HG02642 (cell line): ENCODE results near the gene MAD1L1.

Experiments used
- ATAC-seq: cut with Tn5 transposase; IDR thresholded peaks from one replicate; pipeline ENCODE4 v1.9.1; 2021; ENCODE audit warnings: mild to moderate bottlenecking; ENCODE audit not compliant: unreplicated experiment, poor library complexity

The MAD1L1 gene

DNA sequence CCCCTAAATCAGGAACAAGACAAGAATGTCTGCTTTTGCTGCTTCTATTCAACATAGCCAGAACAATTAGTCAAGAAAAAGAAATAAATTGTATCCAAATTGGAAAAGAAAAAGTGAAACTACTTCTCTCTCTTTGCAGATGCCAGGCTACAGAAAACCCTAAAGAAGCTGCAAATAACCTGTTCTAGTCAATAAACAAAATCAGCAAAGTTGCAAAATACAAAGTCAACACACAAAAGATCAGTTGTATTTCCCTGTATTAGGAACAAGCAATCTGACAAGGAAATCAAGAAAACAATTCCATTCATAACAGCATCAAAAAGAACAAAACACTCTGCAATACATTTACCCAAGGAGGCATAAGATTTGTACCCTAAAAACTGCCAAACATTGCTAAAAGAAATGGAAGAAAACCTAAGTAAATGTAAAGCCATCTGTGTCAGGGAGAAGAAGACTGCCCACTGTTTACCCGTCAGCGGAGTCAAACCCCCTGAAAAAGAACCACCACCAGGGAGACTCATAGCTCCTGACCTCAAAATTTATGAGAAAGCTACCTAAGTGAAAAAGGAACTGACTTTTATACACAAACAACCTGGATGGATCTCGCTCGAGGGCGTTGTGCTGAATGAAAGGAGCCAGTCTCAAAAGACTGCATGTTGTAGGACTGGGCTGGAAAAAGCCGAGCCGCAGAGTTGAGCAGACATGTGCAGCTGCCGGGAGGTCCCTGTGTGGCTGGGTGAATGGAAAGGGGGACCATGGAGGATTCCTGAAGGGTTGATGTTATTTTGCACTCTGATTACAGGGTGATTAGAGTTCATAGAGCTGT, 263.1 kb downstream of the MAD1L1 start:
- ATAC-seq: no peak

DNA sequence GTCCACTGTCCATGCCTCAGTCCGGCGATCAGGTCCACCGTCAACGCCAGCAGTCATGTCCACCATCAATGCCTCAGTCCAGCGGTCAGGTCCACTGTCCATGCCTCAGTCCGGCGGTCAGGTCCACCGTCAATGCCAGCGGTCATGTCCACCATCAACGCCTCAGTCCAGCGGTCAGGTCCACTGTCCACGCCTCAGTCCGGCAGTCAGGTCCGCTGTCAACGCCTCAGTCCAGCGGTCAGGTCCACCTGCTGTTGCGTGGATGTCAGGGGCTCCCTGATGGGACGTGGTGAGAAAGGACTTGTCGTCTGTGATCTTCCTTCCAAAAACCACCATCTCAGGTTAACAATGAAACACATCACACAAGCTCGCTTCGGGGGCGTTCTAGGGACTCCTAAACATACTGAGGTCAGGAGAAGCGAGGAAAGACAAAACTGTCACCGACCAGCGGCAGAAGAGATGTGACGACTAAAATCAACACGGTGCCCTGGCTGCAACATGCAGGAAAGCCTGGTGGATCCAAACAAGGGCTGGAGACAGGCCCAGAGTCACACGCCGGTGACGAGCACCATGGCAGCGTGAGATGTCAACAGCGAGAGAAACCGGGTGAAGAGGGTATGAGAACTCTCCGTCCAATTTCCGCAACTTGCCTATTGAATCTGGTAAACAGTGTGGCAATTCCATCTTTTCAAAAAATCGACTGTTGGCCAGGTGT, 264.2 kb downstream of the MAD1L1 start:
- ATAC-seq: no peak

DNA sequence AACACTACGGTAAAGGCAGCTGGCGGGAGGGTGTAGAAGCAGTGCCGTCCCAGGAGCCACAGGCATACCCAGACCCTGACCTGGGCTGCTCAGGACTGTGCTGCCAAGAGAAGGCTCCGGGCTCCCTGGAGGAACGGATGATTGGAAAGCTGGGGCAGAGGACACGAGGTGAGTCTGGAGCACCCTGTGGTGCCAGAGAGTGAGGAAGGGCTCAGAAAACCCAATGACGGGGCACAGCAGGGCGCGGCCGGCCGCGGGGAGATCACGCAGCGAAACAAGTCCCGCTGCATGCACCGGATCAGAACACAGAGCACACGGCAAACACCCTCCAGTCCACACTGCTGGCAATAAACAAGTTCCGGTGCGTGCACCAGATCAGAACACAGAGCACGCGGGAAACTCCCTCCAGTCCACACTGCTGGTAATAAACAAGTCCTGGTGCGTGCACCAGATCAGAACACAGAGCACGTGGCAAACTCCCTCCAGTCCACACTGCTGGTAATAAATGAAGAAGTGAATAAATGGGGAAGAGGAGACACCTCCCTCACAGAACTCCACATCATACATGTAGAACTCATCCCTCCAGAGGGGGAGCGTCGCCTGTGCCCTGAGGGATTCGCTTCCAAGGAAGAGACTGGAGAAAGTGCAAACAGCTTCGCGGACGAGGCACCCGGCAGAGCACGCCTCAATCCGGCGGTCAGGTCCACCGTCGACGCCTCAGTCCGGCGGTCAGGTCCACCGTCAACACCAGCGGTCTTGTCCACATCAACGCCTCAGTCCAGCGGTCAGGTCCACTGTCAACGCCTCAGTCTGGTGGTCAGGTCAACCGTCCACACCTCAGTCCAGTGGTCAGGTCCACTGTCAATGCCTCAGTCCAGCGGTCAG, 265.0 kb downstream of the MAD1L1 start:
- ATAC-seq: no peak

DNA sequence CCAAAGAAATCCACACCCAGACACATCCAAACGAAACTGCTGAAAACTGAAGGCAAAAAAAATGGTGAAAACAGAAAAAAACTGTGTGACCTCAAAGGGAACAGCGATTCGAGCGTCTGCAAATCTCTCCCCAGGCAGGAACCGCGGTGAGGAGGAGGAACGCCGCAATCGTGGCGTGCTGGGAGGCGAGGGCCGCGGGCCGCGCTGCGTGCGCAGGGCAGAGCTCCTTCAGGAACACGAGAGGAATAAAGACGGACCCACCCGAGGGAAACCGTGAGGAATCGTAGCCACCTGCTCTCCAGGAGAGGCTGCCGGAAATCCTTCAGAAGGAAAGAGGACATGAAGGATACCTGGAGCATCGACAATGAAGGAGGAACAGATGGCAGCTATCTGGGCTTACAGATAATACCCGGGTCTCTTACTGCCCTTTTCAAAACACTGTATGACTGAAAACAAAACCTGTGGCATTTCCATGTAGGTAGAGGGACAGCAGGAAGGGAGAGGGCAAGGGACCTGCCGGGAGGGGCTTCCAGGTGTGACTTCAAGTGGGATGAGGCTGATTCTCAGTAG, 266.0 kb downstream of the MAD1L1 start:
- ATAC-seq: no peak

DNA sequence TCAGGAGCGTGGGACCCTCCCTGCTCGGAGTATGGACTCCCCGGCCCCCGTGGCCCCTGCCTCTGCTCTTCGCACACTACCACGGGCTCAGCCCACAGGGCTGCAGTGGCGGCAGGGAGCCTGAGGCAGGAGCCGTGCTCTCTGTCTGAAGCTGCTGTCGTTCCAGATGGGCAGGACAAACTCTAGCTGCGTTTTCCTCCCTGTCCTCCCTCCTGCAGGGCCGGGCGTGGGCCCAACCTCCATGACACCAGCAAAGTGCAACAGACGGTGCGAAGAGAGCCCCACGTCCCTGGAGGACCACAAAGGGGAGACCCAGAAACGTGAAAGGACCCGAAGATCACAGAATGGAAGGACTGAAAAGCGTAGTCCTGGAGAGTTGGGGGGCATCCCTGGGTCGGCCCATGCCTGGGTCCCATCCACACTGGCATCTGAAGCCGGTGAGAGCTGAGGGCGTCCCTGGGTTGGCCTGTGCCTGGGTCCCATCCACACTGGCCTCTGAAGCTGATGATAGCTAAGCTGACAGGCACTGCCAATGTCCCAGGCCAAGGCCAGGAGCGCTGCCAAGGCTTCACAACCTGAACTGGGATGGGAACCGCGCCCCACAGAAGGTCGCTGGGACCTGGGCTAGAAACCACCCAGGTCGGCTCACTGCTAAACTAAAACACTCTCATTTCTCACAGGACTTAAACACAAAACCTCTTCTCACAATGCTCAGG, 267.0 kb downstream of the MAD1L1 start:
- no peak for ATAC-seq

DNA sequence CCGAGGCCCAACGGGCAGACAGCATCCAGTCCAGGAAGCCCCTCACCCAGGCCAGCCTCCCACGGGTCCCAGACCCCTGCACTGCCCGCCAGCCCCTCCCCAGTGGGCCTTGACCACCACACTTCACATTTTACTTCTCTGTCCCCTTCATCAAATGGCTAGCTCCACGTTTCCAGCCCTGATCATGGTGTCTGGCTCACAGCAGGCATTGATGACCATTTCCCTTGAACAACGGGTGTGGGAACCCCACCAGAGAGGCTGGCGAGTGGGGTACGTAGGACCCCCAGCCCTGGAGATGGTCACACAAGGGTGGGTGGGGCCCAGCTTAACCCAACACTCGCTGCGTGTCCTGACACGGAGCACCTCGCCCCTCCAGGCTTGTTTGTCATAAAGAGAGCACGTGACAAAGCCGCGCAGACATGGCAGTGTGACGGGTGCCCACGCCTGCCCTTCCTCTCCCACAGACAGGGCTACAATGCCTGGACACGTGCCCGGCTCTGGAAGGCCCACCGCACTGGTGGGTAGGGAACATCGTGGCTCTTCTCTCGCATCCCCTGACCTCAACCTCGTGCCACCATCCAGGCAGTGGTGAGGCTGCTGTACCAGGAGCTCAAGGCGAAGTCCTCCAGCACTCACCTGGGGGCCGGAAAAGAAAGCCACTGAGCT, 267.7 kb downstream of the MAD1L1 start:
- no peak for ATAC-seq

DNA sequence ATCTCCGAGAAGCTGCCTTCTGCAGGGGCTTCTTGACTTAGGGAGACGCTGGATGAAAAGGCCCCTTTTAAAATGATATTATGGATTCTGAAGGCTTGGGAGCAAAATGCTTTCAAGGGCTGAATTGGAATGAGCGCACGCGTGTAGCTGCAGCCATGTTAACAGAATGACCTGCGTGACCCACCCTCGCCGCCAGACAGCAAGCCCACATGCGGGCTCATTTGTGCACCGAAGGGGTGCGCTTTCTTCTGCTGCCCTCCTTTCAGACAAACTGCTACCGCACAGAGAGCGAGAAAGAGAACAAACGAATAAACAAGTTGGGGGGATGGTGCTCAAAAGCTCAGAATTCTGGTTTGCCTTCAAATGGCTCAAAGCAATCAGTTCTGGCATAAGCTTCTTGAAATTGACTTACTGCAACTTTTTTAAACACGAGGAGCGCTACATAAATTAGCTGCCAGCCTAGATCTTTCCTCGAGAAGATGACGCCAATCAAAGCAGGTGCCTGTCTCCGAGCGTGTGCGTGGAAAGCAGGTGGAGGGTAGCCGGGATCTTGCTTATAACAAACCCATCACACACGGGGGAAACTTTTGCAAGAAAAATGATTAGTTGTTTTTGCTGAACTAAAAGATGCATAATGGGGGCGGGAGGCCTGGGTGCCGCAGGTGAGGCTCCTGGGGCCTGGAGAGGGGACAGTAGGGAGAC, 268.4 kb downstream of the MAD1L1 start:
- ATAC-seq: no peak

DNA sequence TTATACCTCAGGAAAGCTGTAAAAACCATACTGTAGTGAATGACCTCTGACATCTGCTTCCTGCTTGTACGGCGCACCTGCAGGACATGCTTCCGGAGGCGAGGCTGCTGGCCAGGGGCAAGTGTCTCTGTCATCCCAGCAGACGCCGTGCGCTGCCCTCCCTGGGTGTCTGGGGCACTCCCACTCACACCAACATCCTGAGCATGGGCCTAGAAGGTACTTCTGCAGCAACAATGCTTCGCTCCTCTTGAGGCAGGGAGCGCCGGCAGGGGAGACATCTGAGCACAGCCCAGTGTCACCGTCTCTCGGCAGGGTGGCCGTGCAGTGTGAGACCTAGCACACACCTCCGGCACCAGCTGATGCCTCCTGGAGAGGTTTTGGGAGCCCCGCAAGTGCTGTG, 269.2 kb downstream of the MAD1L1 start:
- no peak for ATAC-seq

DNA sequence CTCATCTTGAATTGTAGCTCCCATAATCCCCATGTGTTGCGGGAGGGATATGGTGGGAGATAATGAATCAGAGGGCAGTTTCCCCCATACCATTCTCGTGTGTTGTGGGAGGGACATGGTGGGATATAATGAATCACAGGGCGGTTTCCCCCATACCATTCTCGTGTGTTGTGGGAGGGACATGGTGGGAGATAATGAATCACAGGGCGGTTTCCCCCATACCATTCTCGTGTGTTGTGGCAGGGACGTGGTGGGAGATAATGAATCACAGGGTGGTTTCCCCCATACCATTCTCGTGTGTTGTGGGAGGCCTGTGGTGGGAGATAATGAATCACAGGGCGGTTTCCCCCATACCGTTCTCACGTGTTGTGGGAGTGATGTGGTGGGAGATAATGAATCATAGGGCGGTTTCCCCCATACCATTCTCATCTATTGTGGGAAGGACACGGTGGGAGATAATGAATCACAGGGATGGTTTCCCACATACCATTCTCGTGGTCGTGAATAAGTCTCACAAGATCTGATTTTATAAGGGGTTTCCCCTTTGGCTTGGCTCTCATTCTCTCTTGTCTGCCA, 271.0 kb downstream of the MAD1L1 start:
- no peak for ATAC-seq

DNA sequence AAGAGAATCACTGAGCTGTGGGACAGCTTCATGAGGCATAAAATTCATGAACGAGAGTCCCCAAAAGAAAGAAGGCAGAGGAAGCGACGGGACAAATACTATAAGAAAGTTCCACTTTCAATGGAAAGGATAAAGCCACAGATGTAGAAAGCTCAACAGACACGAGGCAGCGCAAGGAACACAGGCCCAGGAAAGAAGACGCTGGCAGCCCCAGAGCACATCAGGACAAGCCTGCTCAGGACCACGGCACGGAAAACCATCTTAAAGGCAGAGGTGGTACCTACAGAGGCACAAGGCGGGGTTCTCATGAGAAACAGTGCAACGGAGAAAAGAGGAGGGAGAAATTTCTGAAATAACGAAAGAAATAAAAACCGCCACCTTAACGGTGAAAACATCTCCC, 273.4 kb downstream of the MAD1L1 start:
- no peak for ATAC-seq

DNA sequence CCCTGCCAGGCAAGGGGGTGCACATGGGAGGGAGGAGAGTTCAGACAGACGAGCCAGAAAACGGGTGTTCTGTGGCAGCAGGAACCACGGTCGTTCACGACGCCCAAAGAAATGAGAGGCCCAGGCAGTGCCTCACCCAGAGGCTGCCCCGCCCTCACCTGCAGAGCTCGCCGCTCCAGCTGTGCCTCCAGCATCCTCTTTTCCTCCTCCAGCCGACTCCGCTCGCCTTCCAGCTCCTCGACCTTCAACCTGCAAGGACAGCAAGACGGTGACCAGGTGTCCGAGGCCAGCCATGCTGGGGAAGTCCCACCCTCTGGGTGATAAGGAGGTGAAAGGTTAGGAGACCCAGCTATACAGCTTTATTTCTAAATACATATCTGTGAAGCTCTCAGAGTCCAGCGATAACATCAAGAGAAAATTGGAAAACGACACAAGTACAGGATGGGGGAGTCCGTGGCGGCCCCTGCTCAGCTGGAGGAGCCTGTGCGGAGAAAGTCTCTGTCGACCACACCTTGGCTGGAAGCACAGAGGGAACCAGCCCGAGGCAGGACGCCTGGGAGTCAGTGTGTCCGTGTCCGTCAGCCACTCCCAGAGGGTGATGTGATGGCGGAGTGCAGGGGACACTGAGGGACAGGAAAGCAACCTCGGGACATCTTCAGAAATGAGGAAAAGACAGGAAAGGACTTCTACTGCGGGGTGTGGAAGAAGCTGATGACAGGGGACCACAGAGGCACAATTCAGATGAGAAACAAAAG, 275.1 kb downstream of the MAD1L1 start:
- no peak for ATAC-seq

DNA sequence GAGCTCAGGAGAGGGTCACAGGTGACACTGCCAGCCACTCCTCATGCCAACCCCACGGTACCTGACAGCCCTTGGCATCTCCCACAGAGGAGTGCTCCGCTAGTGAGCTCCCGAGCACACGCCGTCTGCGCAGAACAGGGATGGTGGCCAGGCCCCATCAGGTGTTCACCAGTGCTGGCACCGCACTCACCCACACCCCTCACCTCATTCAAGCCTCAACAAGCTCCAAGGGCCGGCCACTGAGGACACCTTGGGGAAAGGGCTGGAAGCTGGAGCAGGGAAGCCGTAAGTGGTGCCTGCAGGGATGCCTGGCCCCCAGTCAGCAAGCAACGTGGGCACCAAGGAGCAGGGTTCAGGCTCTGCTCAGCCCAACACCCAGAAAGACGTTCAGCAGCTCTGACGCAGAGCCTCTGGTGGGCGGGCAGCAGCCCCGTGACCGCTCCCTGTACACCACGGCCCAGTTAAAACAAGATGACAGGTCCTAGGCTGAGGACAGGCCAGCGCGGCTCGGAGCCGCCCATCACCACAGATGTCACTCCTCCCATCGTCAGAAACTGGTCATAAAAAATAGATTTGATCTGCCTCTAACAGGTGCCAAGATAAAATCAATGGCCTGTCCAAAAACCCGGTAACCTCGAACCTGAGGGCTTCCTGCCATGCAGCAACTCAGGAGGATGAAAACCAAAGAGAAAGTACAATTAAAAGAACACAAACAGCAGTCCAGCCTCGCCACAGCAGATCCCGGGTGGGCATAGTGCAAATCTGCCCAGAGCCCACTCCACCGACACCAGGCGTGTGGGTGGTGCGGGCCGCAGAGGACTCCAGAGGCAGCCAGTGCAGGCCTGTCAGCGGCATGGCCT, 275.9 kb downstream of the MAD1L1 start:
- no peak for ATAC-seq

DNA sequence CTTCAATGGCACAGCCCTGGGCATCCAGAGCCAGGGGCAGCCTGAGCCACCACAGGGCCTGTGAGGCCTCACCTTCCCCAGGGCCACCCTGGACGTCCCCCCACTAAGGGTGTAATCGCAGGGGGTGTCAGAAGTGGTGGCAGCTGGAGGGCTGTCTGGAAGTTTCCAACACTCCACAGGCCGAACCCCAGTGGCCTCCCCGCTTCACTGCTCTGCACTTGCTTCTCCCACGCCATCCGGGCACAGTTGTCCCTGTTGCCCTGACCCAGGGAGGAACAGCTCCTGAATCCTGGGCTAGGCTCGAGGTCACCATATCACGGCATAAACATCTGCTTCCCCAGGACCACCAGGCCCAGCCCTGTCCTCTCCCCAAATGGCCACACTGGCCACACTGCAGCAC, 276.6 kb downstream of the MAD1L1 start:
- ATAC-seq: no peak

DNA sequence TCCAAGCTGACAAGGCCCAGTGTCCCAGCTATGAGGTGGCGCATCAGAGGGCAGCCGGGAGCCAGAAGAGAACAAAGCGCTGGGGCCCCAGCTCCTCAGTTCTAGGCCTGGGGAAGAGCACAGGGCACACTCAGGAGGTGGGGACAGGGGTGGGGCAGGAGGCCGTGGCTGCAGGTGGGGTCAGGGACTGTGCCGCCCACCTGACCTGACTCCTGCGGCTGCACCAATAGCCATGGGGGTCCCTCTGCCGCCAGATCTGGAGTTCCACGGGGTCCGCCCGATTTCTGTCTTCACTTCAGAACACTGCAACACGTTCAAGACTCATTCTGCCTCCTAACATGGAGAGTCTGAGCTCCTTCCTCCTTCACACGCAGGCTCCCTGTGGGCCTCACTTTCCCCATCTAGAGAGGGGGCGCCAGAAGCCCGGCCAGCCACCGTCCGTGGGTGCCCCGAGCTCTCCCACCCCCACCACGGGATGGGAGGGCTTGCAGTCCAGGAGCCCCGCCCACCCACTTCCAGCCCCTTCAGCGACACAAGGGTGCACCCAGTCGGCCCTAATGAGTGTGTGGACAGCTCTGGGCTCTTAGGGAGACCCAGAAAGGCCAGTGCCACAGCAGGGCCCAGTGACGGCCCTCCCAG, 278.3 kb downstream of the MAD1L1 start:
- no peak for ATAC-seq

DNA sequence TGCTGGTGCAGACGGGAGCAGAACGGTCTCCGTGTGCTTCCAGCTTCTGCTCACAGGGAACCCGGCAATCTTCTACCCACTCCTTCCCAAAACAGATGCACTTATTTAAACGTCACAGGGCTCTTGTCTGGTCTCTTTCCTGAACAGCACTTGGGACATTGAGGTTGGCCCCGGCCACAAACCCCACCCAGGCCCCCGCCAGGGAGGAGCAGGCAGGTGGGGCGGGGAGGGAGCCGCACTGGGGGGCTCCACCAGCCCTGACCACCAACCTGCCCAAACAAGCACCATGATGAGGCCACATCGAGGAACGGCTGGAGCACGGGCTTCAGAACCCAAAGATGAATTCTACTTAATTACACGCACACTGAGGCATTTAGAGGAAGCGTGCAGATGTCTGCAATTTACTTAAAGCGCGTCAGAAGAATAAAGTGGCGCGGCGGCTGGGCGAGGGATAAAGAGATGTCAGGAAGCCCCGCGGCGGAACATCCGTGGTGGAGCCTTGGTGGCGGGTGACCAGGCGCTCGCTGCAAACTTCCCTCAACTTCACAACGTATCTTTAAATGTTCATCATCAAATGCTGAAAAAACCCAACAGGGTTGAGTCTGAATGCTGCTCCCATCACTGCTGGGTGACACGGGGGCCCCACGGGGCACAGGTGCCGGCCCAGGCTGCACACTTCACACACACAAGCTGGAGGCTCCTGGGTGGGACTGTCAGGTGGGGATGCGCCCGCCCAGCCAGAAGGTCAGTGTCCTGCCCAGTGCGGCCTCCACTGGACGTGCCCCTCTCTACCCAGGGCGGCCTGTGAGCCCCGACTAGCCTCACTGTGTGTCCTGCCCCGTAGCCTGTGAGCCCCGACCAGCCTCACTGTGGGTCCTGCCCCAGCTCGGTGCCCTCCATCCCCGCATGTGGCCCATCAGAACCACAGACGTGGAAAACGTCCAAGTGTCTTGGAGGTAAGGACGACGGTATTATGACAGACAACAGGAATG, 279.2 kb downstream of the MAD1L1 start:
- ATAC-seq: no peak
